Retinal pigment epithelial cell (primary cell): ENCODE results near the gene RBM44.
A peak's percentile ranks its signal among the peaks of the same experiment; 100 is the strongest.

Source experiments
- DNase-seq: peaks from one replicate; pipeline ENCODE4 v3.0.0-alpha.2; 2010; ENCODE audit warnings: low read depth
- H3K4me3 ChIP-seq: 2 replicates; pipeline ENCODE4 v1.5.1; 2011; ENCODE audit warnings: mild to moderate bottlenecking, low read length, control low read depth, moderate library complexity
- CTCF ChIP-seq: conservative IDR thresholded peaks from 2 replicates; pipeline ENCODE4 v1.5.1; 2011; ENCODE audit warnings: low read depth, low read length, control low read depth, inconsistent platforms

The RBM44 gene

DNA sequence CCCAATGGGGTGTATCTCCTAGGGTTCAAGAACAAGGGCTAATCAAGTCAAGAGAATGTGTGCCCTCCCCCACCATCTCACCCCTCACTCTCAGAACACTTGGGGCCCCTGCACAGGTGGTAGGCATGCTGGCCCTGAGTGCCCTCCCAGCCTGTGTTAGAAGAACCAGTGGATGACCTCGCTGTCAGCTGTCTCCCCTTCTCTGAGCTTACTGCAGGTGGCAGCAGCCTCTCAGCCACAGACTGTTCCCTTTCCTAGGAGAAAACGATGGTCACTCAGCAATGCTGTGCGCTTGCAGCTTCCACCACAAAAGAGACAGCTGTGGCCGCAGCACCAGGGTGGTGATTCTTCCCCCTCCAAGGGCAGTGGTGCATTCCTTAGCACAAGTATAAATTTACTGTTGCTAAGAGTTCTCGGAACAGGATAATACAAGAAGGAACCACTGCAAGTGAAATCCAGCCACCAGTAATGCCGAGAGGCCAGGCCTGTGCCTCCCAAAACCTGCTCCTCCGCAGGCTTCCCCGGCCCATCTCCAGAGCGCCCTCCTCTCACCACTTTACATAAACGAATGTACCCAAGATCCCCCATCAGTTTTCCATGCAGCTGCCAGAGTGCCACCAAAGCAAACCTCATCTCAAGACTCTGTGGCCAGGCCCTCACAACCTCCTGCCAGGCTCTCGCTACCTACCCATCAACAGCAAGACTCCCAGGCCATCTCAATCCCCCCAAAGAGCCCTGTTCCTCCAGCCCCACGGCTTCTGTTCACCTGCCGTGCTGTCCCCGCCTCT, 59.9 kb downstream of the RBM44 start:
- peak; percentile 32 for DNase-seq
- no peak overlapping the region for H3K4me3 ChIP-seq
- peak; percentile 93 for TF ChIP-seq CTCF

DNA sequence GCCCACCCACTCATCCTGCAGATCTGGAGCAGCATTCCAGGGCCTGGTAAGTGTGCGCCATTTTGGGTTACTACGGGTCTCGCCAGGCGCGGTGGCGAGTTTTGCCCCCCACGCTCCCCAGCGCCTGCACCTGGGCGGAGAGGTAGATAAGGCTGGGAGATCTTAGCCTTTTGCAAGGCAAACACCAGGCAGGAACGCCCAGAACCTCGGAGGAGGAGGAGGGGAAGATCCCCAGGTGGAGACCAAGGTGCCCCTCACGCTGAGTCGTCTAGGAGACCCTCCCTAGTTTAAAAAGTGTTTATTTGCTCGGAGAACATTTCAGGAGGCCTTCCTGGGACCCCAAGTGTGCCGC, 60.5 kb downstream of the RBM44 start:
- peak overlapping the region; percentile 25 for H3K4me3 ChIP-seq
- DNase-seq: no peak
- no peak for TF ChIP-seq CTCF

GRCh38 chr2:237859533-237860272, 61.1 kb downstream of the RBM44 start, which contains the start of gene RAMP1:
Gene RAMP1, plus strand, starts transcription at chr2:237859623. Its CDS starts 53 bp downstream, at chr2:237859676.
- no peak for TF ChIP-seq CTCF
- DNase-seq: no peak
- H3K4me3 ChIP-seq: peak within 1 kb of the TSS; percentile 33

GRCh38 chr2:237860273-237860935, 61.8 kb downstream of the RBM44 start:
- TF ChIP-seq CTCF: no peak
- DNase-seq: no peak
- H3K4me3 ChIP-seq: no peak overlapping the region

DNA sequence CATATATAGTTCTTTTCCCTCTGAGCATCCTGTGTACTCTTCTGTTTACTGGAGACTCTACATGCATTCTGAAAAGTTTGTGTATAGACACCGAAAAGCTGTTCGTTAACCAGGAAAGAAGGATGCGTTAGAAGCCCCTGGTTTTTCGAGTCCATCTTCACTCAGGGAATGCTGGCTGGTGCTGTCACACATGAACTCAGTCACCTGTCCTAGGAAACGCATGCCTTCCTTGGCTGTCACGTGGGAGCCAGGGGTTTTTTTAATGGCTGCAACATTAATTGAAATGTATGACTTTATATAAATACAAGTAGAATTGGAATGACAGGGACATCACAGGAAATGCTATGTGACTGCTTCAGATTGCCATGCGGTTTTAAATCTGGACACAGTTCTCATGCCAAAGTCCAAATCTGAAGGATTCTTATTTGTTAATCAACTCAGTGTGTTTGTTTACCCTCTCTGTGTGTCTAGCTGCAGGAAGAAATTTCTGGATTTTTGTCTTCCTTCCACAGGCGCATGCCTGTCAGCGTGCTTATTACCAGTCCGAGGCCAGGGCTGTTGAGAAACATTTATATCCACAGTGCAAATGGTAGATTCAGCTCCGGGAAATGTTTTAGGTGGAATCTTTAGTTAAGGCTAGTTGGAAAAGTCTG, 63.4 kb downstream of the RBM44 start:
- H3K4me3 ChIP-seq: no peak overlapping the region
- no peak for TF ChIP-seq CTCF
- no peak for DNase-seq

DNA sequence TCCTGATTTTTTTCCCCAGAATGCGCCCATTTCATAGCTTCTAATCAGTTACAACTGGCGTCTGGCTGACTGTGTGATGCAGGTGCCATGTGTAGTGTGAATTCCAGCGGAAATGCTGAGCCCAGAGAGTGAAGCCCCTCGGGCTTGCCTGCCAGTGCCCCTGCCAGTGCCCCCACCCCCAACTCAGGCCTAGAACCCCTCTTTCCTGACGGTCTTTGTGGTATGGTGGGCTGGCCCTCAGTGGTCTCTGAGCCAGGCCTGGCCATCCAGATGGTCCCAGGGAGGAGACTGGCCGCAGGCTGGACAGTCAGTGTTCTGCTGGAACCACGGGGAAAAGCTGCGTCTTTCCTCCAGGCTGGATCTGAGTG, 63.9 kb downstream of the RBM44 start:
- no peak for DNase-seq
- no peak overlapping the region for H3K4me3 ChIP-seq
- no peak for TF ChIP-seq CTCF
